Measurements from ENCODE around the gene AGRN. TPM values are rescaled to one million over a fixed set of nuclear protein-coding genes. Genes with fewer than 3 reads are reported as not detected.

AGRN gene
- total RNA-seq, 1 experiment from 2014 or later, result 184 TPM

DNA sequence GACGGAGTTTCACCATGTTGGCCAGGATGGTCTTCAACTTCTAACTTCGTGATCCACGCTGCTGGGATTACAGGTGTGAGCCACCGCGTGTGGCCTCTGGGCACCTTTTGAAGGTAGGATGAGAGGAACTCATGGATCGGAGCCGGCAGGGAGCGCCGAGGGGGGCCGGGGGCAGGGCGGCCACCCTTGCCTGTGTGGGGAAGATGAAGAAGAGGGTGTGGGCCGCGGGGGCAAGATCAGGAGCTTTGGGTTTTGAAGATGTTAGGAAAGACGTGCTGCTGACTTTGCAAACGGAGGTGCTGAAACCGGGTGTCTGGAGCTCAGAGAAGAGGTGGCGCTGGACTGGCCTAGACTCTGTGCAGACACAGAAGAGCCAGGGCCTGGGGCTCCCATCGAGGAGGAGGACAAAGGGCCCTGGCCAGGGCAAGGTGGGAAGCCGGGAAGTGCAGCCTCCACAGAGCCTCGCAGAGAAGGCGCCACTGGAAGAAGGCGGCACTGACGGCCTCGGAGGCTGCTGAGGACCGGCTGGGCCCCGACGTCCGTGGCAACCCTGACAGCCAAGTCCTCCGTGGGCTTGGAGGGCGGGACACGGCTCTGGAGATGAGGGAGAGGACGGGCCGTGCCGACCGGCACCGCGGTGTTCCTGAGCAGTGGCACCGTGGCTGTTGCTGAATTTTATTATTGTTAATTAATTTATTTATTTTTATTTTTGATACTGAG is 40.5 kb downstream of the AGRN start:
- Mint-ChIP-seq H3K27ac (no peak overlapping the region), H3K36me3 (no peaks in the 10 kb centered on the region), H3K9me3 (no peaks in the 10 kb centered on the region), H3K4me3 (peak overlapping the region; percentile 57), H3K4me1 (peaks cover 8% of the 10 kb centered on the region), H3K27me3 (ENCODE audit: low read depth) (peaks cover 53% of the 10 kb centered on the region)
- POLR2A ChIA-PET, result no interaction called here
- TF ChIP-seq, protein P1, sequence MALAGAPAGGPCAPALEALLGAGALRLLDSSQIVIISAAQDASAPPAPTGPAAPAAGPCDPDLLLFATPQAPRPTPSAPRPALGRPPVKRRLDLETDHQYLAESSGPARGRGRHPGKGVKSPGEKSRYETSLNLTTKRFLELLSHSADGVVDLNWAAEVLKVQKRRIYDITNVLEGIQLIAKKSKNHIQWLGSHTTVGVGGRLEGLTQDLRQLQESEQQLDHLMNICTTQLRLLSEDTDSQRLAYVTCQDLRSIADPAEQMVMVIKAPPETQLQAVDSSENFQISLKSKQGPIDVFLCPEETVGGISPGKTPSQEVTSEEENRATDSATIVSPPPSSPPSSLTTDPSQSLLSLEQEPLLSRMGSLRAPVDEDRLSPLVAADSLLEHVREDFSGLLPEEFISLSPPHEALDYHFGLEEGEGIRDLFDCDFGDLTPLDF (CRISPR knock-in tag; IDR thresholded peaks at IDR 0.05), result no peak
- TF ChIP-seq ZNF423 (CRISPR knock-in tag; IDR thresholded peaks at IDR 0.05) (no peak), GTF2I (CRISPR knock-in tag; conservative IDR thresholded peaks at IDR 0.05) (no peak), FOXJ3 (CRISPR knock-in tag; IDR thresholded peaks at IDR 0.05; ENCODE audit: borderline replicate concordance) (no peak), JUN (CRISPR knock-in tag; IDR thresholded peaks at IDR 0.05) (no peak), ZNF317 (CRISPR knock-in tag; IDR thresholded peaks at IDR 0.05; ENCODE audit: borderline replicate concordance, low read depth) (no peak), NR1H2 (CRISPR knock-in tag; IDR thresholded peaks at IDR 0.05) (no peak)
- TF ChIP-seq, protein P2, sequence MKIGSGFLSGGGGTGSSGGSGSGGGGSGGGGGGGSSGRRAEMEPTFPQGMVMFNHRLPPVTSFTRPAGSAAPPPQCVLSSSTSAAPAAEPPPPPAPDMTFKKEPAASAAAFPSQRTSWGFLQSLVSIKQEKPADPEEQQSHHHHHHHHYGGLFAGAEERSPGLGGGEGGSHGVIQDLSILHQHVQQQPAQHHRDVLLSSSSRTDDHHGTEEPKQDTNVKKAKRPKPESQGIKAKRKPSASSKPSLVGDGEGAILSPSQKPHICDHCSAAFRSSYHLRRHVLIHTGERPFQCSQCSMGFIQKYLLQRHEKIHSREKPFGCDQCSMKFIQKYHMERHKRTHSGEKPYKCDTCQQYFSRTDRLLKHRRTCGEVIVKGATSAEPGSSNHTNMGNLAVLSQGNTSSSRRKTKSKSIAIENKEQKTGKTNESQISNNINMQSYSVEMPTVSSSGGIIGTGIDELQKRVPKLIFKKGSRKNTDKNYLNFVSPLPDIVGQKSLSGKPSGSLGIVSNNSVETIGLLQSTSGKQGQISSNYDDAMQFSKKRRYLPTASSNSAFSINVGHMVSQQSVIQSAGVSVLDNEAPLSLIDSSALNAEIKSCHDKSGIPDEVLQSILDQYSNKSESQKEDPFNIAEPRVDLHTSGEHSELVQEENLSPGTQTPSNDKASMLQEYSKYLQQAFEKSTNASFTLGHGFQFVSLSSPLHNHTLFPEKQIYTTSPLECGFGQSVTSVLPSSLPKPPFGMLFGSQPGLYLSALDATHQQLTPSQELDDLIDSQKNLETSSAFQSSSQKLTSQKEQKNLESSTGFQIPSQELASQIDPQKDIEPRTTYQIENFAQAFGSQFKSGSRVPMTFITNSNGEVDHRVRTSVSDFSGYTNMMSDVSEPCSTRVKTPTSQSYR (CRISPR knock-in tag; IDR thresholded peaks at IDR 0.05), result no peak
- TF ChIP-seq, protein P3, sequence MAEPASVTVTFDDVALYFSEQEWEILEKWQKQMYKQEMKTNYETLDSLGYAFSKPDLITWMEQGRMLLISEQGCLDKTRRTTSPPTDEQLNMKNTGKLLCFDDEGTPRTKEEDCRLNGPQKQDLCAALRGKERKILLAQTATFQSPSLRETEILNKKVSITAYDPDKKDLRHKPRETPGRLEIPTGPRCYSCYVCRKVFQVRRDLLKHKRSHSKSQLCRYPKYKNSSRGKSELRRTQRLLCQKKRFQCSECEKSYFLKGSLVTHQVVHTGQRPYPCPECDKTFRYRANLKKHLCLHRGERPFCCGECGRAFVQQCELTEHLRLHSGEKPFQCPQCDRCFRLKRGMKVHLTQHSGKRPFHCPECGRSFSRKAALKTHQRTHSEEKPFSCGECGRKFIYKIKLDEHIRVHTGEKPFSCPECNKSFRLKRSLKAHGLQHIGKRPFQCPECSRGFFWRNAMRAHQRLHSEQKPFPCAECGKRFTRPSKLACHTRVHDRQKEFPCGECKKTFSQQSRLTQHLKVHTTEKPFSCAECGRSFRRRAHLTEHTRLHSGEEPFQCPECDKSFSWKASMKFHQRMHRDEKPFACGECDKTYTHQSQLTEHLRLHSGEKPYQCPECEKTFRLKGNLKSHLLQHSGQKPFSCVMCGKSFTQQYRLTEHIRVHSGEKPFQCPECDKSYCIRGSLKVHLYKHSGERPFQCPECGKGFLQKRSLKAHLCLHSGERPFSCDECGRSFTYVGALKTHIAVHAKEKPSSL (CRISPR knock-in tag; conservative IDR thresholded peaks at IDR 0.05), result no peak
- TF ChIP-seq, protein P4, sequence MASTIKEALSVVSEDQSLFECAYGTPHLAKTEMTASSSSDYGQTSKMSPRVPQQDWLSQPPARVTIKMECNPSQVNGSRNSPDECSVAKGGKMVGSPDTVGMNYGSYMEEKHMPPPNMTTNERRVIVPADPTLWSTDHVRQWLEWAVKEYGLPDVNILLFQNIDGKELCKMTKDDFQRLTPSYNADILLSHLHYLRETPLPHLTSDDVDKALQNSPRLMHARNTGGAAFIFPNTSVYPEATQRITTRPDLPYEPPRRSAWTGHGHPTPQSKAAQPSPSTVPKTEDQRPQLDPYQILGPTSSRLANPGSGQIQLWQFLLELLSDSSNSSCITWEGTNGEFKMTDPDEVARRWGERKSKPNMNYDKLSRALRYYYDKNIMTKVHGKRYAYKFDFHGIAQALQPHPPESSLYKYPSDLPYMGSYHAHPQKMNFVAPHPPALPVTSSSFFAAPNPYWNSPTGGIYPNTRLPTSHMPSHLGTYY (CRISPR knock-in tag; IDR thresholded peaks at IDR 0.05), result no peak
- TF ChIP-seq, protein P5, sequence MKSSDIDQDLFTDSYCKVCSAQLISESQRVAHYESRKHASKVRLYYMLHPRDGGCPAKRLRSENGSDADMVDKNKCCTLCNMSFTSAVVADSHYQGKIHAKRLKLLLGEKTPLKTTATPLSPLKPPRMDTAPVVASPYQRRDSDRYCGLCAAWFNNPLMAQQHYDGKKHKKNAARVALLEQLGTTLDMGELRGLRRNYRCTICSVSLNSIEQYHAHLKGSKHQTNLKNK (CRISPR knock-in tag; IDR thresholded peaks at IDR 0.05), result no peak
- TF ChIP-seq, protein P6, sequence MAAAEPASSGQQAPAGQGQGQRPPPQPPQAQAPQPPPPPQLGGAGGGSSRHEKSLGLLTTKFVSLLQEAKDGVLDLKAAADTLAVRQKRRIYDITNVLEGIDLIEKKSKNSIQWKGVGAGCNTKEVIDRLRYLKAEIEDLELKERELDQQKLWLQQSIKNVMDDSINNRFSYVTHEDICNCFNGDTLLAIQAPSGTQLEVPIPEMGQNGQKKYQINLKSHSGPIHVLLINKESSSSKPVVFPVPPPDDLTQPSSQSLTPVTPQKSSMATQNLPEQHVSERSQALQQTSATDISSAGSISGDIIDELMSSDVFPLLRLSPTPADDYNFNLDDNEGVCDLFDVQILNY (CRISPR knock-in tag; IDR thresholded peaks at IDR 0.05), result no peak
- TF ChIP-seq, protein P7, sequence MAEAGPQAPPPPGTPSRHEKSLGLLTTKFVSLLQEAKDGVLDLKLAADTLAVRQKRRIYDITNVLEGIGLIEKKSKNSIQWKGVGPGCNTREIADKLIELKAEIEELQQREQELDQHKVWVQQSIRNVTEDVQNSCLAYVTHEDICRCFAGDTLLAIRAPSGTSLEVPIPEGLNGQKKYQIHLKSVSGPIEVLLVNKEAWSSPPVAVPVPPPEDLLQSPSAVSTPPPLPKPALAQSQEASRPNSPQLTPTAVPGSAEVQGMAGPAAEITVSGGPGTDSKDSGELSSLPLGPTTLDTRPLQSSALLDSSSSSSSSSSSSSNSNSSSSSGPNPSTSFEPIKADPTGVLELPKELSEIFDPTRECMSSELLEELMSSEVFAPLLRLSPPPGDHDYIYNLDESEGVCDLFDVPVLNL (CRISPR knock-in tag; IDR thresholded peaks at IDR 0.05; ENCODE audit: borderline replicate concordance, low read depth), result no peak
- TF ChIP-seq, protein P8, sequence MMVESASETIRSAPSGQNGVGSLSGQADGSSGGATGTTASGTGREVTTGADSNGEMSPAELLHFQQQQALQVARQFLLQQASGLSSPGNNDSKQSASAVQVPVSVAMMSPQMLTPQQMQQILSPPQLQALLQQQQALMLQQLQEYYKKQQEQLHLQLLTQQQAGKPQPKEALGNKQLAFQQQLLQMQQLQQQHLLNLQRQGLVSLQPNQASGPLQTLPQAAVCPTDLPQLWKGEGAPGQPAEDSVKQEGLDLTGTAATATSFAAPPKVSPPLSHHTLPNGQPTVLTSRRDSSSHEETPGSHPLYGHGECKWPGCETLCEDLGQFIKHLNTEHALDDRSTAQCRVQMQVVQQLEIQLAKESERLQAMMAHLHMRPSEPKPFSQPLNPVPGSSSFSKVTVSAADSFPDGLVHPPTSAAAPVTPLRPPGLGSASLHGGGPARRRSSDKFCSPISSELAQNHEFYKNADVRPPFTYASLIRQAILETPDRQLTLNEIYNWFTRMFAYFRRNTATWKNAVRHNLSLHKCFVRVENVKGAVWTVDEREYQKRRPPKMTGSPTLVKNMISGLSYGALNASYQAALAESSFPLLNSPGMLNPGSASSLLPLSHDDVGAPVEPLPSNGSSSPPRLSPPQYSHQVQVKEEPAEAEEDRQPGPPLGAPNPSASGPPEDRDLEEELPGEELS (CRISPR knock-in tag; IDR thresholded peaks at IDR 0.05), result no peak
- ATAC-seq (no peak), DNase-seq (ENCODE audit: low spot score) (no peak)
- CTCF ChIA-PET, result interaction anchor here (1.2 to 4.0 kb wide), 8 partner anchors 13 to 90 kb away, joined by 4 to 20 read pairs (median 10); partner anchors contain the start of genes PERM1 and RNF223

All from WTC11 (cell line).